HG03135 (cell line): ENCODE data around the gene KDM1A.

Experiments
- ATAC-seq: cut with Tn5 transposase; IDR thresholded peaks from one replicate; pipeline ENCODE4 v1.9.1; 2021; ENCODE audit warnings: mild to moderate bottlenecking, moderate library complexity; ENCODE audit not compliant: unreplicated experiment

The KDM1A gene

DNA sequence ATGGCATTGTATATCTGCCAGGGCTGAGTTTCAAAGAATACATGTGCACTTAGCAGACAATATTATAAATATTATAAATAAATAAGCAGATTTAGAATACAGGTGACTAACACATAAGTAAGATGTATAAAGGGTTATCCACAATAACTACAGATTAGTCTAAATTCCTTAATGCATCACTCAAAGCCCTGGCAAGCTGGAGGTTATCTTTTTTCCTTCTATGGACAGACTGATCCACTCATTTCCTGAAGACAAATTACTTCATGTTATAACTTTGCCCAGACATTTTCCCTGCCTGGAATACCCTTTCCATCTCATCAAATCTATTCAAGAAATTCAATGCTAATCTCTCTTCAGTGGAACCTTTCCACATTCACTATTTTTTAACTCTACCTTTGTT, 110.6 kb downstream of the KDM1A start:
- ATAC-seq, result no peak

DNA sequence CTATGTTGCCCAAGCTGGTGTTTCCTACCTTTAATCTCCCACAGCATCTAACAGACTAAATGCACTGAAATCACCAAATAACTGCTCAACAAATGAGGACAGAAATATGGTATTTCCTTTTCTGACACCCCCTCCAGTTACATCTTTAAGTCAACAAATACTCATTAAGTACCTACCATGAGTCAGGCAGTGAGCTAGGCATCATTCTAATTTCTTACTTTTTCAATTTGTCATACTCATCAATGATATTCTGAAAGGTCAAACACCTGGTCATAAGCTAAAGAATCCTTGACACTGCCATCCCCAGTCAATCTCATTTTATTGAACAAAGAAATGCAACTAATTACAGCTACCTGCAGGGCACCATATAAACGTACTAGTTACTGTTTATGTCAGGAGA, 112.8 kb downstream of the KDM1A start:
- no peak for ATAC-seq
